SKM-1 treated with dmso at 0.1 percent for 144 hours (cell line): ENCODE results near the gene DLX1.
"Not testable (repeated sequence)": the region's sequence is repeated elsewhere in the genome, so short reads cannot be mapped to it uniquely, and the experiment has no call there.

Experiments
- DNase-seq: peaks from one replicate; lab custom pipeline; 2025; ENCODE audit not compliant: unreplicated experiment; lab: John Stamatoyannopoulos, UW

Gene DLX1

GRCh38 chr2:172085460-172086159 lies at the start of gene DLX1:
Gene DLX1, plus strand, starts transcription at chr2:172085507. Its CDS starts 171 bp downstream, at chr2:172085678.
- DNase-seq = no peak

GRCh38 chr2:172038121-172038520 lies 47.2 kb upstream of the DLX1 start:
- no peak for DNase-seq

GRCh38 chr2:172038604-172039003 lies 46.7 kb upstream of the DLX1 start:
- DNase-seq = no peak

- no peak for DNase-seq
Observed at GRCh38 chr2:172039011-172039704, 46.1 kb upstream of the DLX1 start.

GRCh38 chr2:172040311-172040710 lies 45.0 kb upstream of the DLX1 start:
- no peak for DNase-seq

GRCh38 chr2:172046080-172046678 lies 39.1 kb upstream of the DLX1 start:
- no peak for DNase-seq

GRCh38 chr2:172046866-172047565 lies 38.3 kb upstream of the DLX1 start:
- no peak for DNase-seq

GRCh38 chr2:172047566-172048507 lies 37.5 kb upstream of the DLX1 start:
- DNase-seq = no peak

- DNase-seq = no peak
Observed at GRCh38 chr2:172048508-172049503, 36.5 kb upstream of the DLX1 start.

GRCh38 chr2:172049567-172050120 lies 35.7 kb upstream of the DLX1 start:
- DNase-seq = no peak

- no peak for DNase-seq
Observed at GRCh38 chr2:172050479-172051125, 34.7 kb upstream of the DLX1 start.

GRCh38 chr2:172052000-172052983 lies 33.0 kb upstream of the DLX1 start:
- no peak for DNase-seq

GRCh38 chr2:172053486-172053885 lies 31.8 kb upstream of the DLX1 start:
- DNase-seq = no peak

- no peak for DNase-seq
Observed at GRCh38 chr2:172056293-172056692, 29.0 kb upstream of the DLX1 start.

- DNase-seq = no peak
Observed at GRCh38 chr2:172058660-172059059, 26.6 kb upstream of the DLX1 start.

- DNase-seq = not testable (repeated sequence)
Observed at GRCh38 chr2:172060118-172060517, 25.2 kb upstream of the DLX1 start.

GRCh38 chr2:172062402-172063004 lies 22.8 kb upstream of the DLX1 start:
- no peak for DNase-seq
